GM12878 (cell line): ENCODE results near the gene LAMC3.

Source experiments
- BCL11A ChIP-seq: IDR thresholded peaks from 2 replicates; pipeline ENCODE4 v1.6.1; 2011; ENCODE audit warnings: low read depth, low read length
- CBFB ChIP-seq: IDR thresholded peaks from 2 replicates; pipeline ENCODE4 v1.6.1; 2016; ENCODE audit warnings: antibody characterized with exemption, low read depth
- CHD1 ChIP-seq: IDR thresholded peaks from 2 replicates; pipeline ENCODE4 v1.6.1; 2012; ENCODE audit warnings: low read depth, low read length, improper control_type of control experiment
- CREB1 ChIP-seq: IDR thresholded peaks from 2 replicates; pipeline ENCODE4 v1.6.1; 2012; ENCODE audit warnings: low read depth, mild to moderate bottlenecking, inconsistent platforms
- MYC ChIP-seq: IDR thresholded peaks from 2 replicates; pipeline ENCODE4 v1.6.1; 2011; ENCODE audit warnings: mild to moderate bottlenecking, low read length, moderate library complexity, inconsistent platforms; ENCODE audit not compliant: insufficient read depth, insufficient replicate concordance, insufficient read length, severe bottlenecking
- POLR2A ChIP-seq: IDR thresholded peaks from 2 replicates; pipeline ENCODE4 v1.6.1; 2011; ENCODE audit warnings: low read depth, mild to moderate bottlenecking, low read length
- POLR2AphosphoS2 ChIP-seq: IDR thresholded peaks from 2 replicates; pipeline ENCODE4 v1.6.1; 2011; ENCODE audit warnings: low read depth, mild to moderate bottlenecking, low read length, improper control_type of control experiment, moderate library complexity
- SP1 ChIP-seq: IDR thresholded peaks from one replicate; pipeline ENCODE4 v1.6.1; 2011; ENCODE audit warnings: low read depth, low read length
- TF ChIP-seq, protein P1 (sequence below): IDR thresholded peaks from 2 replicates; pipeline ENCODE4 v1.6.1; 2011; ENCODE audit warnings: low read depth, low read length, improper control_type of control experiment, borderline replicate concordance
- TF ChIP-seq, protein P2 (sequence below): fragments of 450-650 bp; IDR thresholded peaks from 2 replicates; pipeline ENCODE4 v1.6.1; 2017; ENCODE audit warnings: mild to moderate bottlenecking
- TF ChIP-seq, protein P3 (sequence below): fragments of 450-650 bp; formaldehyde crosslinking; IDR thresholded peaks from 2 replicates; pipeline ENCODE4 v1.4.0; 2020; ENCODE audit warnings: mild to moderate bottlenecking, moderate library complexity
- TF ChIP-seq, protein P4 (sequence below), 3 experiments: IDR thresholded peaks in 2 of 3; conservative IDR thresholded peaks in 1 of 3; 2 replicates each; pipeline ENCODE4 v1.5.1; 2011; ENCODE audit warnings: low read depth in 3 of 3, low read length in 3 of 3, mild to moderate bottlenecking in 3 of 3, control low read depth in 2 of 3, moderate library complexity in 2 of 3, inconsistent platforms in 1 of 3, mixed read lengths in 1 of 3; ENCODE audit not compliant: control insufficient read depth in 2 of 3, insufficient read depth in 1 of 3; ENCODE audit errors: extremely low read depth in 1 of 3
- TF ChIP-seq, protein P5 (sequence below): fragments of 150-350 bp; IDR thresholded peaks from 2 replicates; pipeline ENCODE4 v1.6.1; 2016; ENCODE audit warnings: low read depth, low read length

DNA sequence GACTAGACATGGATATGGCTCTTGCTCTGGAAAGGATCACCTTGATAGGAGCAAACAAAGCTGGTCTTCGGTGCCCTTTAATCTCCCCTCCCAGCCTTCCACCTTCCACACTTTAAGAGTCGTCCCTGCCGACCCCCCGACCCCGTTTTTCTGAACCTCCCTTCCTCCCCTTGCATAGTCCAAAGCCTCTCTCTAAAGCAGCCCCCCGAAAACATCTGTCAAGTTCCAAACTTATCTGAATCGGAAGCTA is 116.0 kb downstream of the LAMC3 start:
- TF ChIP-seq CHD1 (no peak), MYC (no peak), POLR2AphosphoS2 (no peak), CBFB (no peak), POLR2A (no peak), BCL11A (no peak), CREB1 (no peak), SP1 (no peak)
- TF ChIP-seq, protein P1, sequence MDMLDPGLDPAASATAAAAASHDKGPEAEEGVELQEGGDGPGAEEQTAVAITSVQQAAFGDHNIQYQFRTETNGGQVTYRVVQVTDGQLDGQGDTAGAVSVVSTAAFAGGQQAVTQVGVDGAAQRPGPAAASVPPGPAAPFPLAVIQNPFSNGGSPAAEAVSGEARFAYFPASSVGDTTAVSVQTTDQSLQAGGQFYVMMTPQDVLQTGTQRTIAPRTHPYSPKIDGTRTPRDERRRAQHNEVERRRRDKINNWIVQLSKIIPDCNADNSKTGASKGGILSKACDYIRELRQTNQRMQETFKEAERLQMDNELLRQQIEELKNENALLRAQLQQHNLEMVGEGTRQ, result no peak
- TF ChIP-seq, protein P2, sequence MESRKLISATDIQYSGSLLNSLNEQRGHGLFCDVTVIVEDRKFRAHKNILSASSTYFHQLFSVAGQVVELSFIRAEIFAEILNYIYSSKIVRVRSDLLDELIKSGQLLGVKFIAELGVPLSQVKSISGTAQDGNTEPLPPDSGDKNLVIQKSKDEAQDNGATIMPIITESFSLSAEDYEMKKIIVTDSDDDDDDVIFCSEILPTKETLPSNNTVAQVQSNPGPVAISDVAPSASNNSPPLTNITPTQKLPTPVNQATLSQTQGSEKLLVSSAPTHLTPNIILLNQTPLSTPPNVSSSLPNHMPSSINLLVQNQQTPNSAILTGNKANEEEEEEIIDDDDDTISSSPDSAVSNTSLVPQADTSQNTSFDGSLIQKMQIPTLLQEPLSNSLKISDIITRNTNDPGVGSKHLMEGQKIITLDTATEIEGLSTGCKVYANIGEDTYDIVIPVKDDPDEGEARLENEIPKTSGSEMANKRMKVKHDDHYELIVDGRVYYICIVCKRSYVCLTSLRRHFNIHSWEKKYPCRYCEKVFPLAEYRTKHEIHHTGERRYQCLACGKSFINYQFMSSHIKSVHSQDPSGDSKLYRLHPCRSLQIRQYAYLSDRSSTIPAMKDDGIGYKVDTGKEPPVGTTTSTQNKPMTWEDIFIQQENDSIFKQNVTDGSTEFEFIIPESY, result no peak
- TF ChIP-seq, protein P3, sequence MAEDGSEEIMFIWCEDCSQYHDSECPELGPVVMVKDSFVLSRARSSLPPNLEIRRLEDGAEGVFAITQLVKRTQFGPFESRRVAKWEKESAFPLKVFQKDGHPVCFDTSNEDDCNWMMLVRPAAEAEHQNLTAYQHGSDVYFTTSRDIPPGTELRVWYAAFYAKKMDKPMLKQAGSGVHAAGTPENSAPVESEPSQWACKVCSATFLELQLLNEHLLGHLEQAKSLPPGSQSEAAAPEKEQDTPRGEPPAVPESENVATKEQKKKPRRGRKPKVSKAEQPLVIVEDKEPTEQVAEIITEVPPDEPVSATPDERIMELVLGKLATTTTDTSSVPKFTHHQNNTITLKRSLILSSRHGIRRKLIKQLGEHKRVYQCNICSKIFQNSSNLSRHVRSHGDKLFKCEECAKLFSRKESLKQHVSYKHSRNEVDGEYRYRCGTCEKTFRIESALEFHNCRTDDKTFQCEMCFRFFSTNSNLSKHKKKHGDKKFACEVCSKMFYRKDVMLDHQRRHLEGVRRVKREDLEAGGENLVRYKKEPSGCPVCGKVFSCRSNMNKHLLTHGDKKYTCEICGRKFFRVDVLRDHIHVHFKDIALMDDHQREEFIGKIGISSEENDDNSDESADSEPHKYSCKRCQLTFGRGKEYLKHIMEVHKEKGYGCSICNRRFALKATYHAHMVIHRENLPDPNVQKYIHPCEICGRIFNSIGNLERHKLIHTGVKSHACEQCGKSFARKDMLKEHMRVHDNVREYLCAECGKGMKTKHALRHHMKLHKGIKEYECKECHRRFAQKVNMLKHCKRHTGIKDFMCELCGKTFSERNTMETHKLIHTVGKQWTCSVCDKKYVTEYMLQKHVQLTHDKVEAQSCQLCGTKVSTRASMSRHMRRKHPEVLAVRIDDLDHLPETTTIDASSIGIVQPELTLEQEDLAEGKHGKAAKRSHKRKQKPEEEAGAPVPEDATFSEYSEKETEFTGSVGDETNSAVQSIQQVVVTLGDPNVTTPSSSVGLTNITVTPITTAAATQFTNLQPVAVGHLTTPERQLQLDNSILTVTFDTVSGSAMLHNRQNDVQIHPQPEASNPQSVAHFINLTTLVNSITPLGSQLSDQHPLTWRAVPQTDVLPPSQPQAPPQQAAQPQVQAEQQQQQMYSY (CRISPR knock-in tag), result no peak
- TF ChIP-seq, protein P4, sequence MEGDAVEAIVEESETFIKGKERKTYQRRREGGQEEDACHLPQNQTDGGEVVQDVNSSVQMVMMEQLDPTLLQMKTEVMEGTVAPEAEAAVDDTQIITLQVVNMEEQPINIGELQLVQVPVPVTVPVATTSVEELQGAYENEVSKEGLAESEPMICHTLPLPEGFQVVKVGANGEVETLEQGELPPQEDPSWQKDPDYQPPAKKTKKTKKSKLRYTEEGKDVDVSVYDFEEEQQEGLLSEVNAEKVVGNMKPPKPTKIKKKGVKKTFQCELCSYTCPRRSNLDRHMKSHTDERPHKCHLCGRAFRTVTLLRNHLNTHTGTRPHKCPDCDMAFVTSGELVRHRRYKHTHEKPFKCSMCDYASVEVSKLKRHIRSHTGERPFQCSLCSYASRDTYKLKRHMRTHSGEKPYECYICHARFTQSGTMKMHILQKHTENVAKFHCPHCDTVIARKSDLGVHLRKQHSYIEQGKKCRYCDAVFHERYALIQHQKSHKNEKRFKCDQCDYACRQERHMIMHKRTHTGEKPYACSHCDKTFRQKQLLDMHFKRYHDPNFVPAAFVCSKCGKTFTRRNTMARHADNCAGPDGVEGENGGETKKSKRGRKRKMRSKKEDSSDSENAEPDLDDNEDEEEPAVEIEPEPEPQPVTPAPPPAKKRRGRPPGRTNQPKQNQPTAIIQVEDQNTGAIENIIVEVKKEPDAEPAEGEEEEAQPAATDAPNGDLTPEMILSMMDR (IDR thresholded peaks at IDR 0.05 in 2 of 3, conservative IDR thresholded peaks at IDR 0.05 in 1 of 3; ENCODE audit: control insufficient read depth in 2 of 3, extremely low read depth in 1 of 3, insufficient read depth in 1 of 3, low read depth in 3 of 3, low read length in 3 of 3), result no peak
- TF ChIP-seq, protein P5, sequence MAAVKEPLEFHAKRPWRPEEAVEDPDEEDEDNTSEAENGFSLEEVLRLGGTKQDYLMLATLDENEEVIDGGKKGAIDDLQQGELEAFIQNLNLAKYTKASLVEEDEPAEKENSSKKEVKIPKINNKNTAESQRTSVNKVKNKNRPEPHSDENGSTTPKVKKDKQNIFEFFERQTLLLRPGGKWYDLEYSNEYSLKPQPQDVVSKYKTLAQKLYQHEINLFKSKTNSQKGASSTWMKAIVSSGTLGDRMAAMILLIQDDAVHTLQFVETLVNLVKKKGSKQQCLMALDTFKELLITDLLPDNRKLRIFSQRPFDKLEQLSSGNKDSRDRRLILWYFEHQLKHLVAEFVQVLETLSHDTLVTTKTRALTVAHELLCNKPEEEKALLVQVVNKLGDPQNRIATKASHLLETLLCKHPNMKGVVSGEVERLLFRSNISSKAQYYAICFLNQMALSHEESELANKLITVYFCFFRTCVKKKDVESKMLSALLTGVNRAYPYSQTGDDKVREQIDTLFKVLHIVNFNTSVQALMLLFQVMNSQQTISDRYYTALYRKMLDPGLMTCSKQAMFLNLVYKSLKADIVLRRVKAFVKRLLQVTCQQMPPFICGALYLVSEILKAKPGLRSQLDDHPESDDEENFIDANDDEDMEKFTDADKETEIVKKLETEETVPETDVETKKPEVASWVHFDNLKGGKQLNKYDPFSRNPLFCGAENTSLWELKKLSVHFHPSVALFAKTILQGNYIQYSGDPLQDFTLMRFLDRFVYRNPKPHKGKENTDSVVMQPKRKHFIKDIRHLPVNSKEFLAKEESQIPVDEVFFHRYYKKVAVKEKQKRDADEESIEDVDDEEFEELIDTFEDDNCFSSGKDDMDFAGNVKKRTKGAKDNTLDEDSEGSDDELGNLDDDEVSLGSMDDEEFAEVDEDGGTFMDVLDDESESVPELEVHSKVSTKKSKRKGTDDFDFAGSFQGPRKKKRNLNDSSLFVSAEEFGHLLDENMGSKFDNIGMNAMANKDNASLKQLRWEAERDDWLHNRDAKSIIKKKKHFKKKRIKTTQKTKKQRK, result no peak
